Measurements from ENCODE around the gene GABPB1.

DNA sequence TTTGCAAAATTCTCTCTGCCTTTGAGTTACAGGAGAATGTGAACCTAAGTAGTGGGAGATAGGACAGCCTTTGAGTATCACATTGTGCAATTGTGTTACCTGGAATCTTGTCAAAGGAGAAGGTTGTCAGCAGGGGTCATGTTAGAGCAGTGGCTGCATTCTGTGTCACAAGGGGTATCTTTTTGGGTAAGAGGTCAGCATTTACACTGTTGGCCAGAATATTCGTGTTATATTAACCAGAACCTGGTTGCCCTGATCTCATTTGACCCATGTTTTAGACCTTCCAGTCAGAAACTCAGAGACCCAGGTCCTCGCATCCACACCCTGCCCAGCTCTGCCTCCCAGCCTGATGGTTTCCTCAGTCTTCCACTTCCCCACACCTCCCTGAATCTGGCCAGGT lies 116.7 kb downstream of the GABPB1 start:
- no peak for TF ChIP-seq ESRRG (CRISPR knock-in tag; IDR thresholded peaks at IDR 0.05)
- no peak for TF ChIP-seq ISL1 (CRISPR knock-in tag; IDR thresholded peaks at IDR 0.05)
- no peak for TF ChIP-seq ARNTL (CRISPR knock-in tag; IDR thresholded peaks at IDR 0.05; ENCODE audit: borderline replicate concordance, low read depth)
- TF ChIP-seq ZFP30 (CRISPR knock-in tag; IDR thresholded peaks at IDR 0.05) = no peak
- TF ChIP-seq RARB (CRISPR knock-in tag; IDR thresholded peaks at IDR 0.05) = no peak
- no peak for TF ChIP-seq TCF4 (CRISPR knock-in tag; IDR thresholded peaks at IDR 0.05; ENCODE audit: borderline replicate concordance)
- TF ChIP-seq, protein P1, sequence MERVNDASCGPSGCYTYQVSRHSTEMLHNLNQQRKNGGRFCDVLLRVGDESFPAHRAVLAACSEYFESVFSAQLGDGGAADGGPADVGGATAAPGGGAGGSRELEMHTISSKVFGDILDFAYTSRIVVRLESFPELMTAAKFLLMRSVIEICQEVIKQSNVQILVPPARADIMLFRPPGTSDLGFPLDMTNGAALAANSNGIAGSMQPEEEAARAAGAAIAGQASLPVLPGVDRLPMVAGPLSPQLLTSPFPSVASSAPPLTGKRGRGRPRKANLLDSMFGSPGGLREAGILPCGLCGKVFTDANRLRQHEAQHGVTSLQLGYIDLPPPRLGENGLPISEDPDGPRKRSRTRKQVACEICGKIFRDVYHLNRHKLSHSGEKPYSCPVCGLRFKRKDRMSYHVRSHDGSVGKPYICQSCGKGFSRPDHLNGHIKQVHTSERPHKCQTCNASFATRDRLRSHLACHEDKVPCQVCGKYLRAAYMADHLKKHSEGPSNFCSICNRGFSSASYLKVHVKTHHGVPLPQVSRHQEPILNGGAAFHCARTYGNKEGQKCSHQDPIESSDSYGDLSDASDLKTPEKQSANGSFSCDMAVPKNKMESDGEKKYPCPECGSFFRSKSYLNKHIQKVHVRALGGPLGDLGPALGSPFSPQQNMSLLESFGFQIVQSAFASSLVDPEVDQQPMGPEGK (CRISPR knock-in tag; IDR thresholded peaks at IDR 0.05; ENCODE audit: borderline replicate concordance) = no peak
- no peak for TF ChIP-seq ZNF70 (CRISPR knock-in tag; IDR thresholded peaks at IDR 0.05)
- no peak for TF ChIP-seq ZC3H10 (CRISPR knock-in tag; IDR thresholded peaks at IDR 0.05)
